ENCODE data around the gene RBM43.
"Not testable (repeated sequence)": the region's sequence is repeated elsewhere in the genome, so short reads cannot be mapped to it uniquely, and the experiment has no call there.

Gene RBM43

GRCh38 chr2:151268085-151268484, 6.4 kb upstream of the RBM43 start:
- DNase-seq = no peak

- no peak for DNase-seq
Measured at GRCh38 chr2:151267537-151267936, 5.9 kb upstream of the RBM43 start.

- DNase-seq = no peak
Measured at GRCh38 chr2:151265991-151266390, 4.3 kb upstream of the RBM43 start.

GRCh38 chr2:151264157-151264825, 2.6 kb upstream of the RBM43 start:
- DNase-seq = peak; percentile 26

GRCh38 chr2:151262629-151263028, 966 bp upstream of the RBM43 start:
- no peak for DNase-seq

GRCh38 chr2:151261977-151262291, 271 bp upstream of the RBM43 start:
- no peak for DNase-seq

- peak; percentile 15 for DNase-seq
Measured at GRCh38 chr2:151260573-151261230, 961 bp downstream of the RBM43 start.

- DNase-seq = peak; percentile 86
Measured at GRCh38 chr2:151258121-151258520, 3.5 kb downstream of the RBM43 start.

- DNase-seq = peak; percentile 54
Measured at GRCh38 chr2:151252646-151253045, 9.0 kb downstream of the RBM43 start.

GRCh38 chr2:151251012-151251411, 10.7 kb downstream of the RBM43 start:
- DNase-seq = peak; percentile 92

- DNase-seq = no peak
Measured at GRCh38 chr2:151247432-151247831, 14.2 kb downstream of the RBM43 start.

GRCh38 chr2:151246152-151246551, 15.5 kb downstream of the RBM43 start:
- no peak for DNase-seq

GRCh38 chr2:151243468-151243867, 18.2 kb downstream of the RBM43 start:
- no peak for DNase-seq

- DNase-seq = no peak
Measured at GRCh38 chr2:151241224-151241623, 20.4 kb downstream of the RBM43 start.

GRCh38 chr2:151240433-151240832, 21.2 kb downstream of the RBM43 start:
- no peak for DNase-seq

- no peak for DNase-seq
Measured at GRCh38 chr2:151239624-151240023, 22.0 kb downstream of the RBM43 start.

- DNase-seq = peak; percentile 79
Measured at GRCh38 chr2:151238527-151239487, 22.9 kb downstream of the RBM43 start.

GRCh38 chr2:151237422-151238025, 24.1 kb downstream of the RBM43 start:
- no peak for DNase-seq

GRCh38 chr2:151233760-151234159, 27.9 kb downstream of the RBM43 start:
- DNase-seq = not testable (repeated sequence)

GRCh38 chr2:151233288-151233687, 28.4 kb downstream of the RBM43 start:
- not testable (repeated sequence) for DNase-seq

GRCh38 chr2:151230627-151231140, 31.0 kb downstream of the RBM43 start:
- DNase-seq = no peak

GRCh38 chr2:151228847-151229512, 32.7 kb downstream of the RBM43 start:
- no peak for DNase-seq

Measured in fibroblast of skin of scalp (primary cell).